Measurements from ENCODE around the gene SH3RF2.

The SH3RF2 gene

GRCh38 chr5:145921211-145921610, 15.2 kb upstream of the SH3RF2 start:
- DNase-seq (ENCODE audit: low read depth) = no peak

GRCh38 chr5:145922059-145922458, 14.3 kb upstream of the SH3RF2 start:
- DNase-seq (ENCODE audit: low read depth) = no peak

- DNase-seq (ENCODE audit: low read depth) = no peak
Measured at GRCh38 chr5:145923405-145923804, 13.0 kb upstream of the SH3RF2 start.

GRCh38 chr5:145924849-145925248, 11.5 kb upstream of the SH3RF2 start:
- no peak for DNase-seq (ENCODE audit: low read depth)

GRCh38 chr5:145925353-145925752, 11.0 kb upstream of the SH3RF2 start:
- peak; percentile 55 for DNase-seq (ENCODE audit: low read depth)

GRCh38 chr5:145925803-145926202, 10.6 kb upstream of the SH3RF2 start:
- peak; percentile 30 for DNase-seq (ENCODE audit: low read depth)

- DNase-seq (ENCODE audit: low read depth) = no peak
Measured at GRCh38 chr5:145931718-145932117, 4.7 kb upstream of the SH3RF2 start.

- DNase-seq (ENCODE audit: low read depth) = no peak
Measured at GRCh38 chr5:145934276-145934675, 2.1 kb upstream of the SH3RF2 start.

GRCh38 chr5:145937432-145938250, 1.3 kb downstream of the SH3RF2 start:
- DNase-seq (ENCODE audit: low read depth) = no peak

GRCh38 chr5:145938776-145939539, 2.6 kb downstream of the SH3RF2 start:
- DNase-seq (ENCODE audit: low read depth) = no peak

- DNase-seq (ENCODE audit: low read depth) = no peak
Measured at GRCh38 chr5:145939540-145940065, 3.2 kb downstream of the SH3RF2 start.

- DNase-seq (ENCODE audit: low read depth) = no peak
Measured at GRCh38 chr5:145941096-145941447, 4.7 kb downstream of the SH3RF2 start.

- DNase-seq (ENCODE audit: low read depth) = no peak
Measured at GRCh38 chr5:145941448-145942130, 5.2 kb downstream of the SH3RF2 start.

GRCh38 chr5:145942201-145942600, 5.8 kb downstream of the SH3RF2 start:
- DNase-seq (ENCODE audit: low read depth) = no peak

GRCh38 chr5:145942749-145943148, 6.4 kb downstream of the SH3RF2 start:
- DNase-seq (ENCODE audit: low read depth) = no peak

GRCh38 chr5:145943674-145944121, 7.3 kb downstream of the SH3RF2 start:
- peak; percentile 34 for DNase-seq (ENCODE audit: low read depth)

GRCh38 chr5:145944328-145944727, 8.0 kb downstream of the SH3RF2 start:
- no peak for DNase-seq (ENCODE audit: low read depth)

GRCh38 chr5:145945620-145946111, 9.3 kb downstream of the SH3RF2 start:
- no peak for DNase-seq (ENCODE audit: low read depth)

GRCh38 chr5:145946112-145946861, 9.9 kb downstream of the SH3RF2 start:
- DNase-seq (ENCODE audit: low read depth) = no peak

- DNase-seq (ENCODE audit: low read depth) = no peak
Measured at GRCh38 chr5:145947581-145947980, 11.2 kb downstream of the SH3RF2 start.

GRCh38 chr5:145948047-145948446, 11.7 kb downstream of the SH3RF2 start:
- no peak for DNase-seq (ENCODE audit: low read depth)

GRCh38 chr5:145948921-145949320, 12.5 kb downstream of the SH3RF2 start:
- no peak for DNase-seq (ENCODE audit: low read depth)

Data from fibroblast of the conjunctiva (primary cell).